ENCODE results near the gene BORCS5. TPM values are rescaled to one million over a fixed set of nuclear protein-coding genes. Genes with fewer than 3 reads are reported as not detected.

BORCS5 gene
- total RNA-seq, 1 donor from 2014 or later: 9.7 TPM

- no peak for DNase-seq (ENCODE audit: low spot score)
- intact Hi-C loops (cut with DNase I): no loop called here
These were observed 89.9 kb downstream of the BORCS5 start for GRCh38 chr12:12446786-12447185.

- intact Hi-C loops (cut with DNase I): no loop called here
- DNase-seq (ENCODE audit: low spot score): no peak
These were observed 90.4 kb downstream of the BORCS5 start for GRCh38 chr12:12447236-12447635.

- intact Hi-C loops (cut with DNase I): no loop called here
- no peak for DNase-seq (ENCODE audit: low spot score)
These were observed 91.0 kb downstream of the BORCS5 start for GRCh38 chr12:12447837-12448236.

DNA sequence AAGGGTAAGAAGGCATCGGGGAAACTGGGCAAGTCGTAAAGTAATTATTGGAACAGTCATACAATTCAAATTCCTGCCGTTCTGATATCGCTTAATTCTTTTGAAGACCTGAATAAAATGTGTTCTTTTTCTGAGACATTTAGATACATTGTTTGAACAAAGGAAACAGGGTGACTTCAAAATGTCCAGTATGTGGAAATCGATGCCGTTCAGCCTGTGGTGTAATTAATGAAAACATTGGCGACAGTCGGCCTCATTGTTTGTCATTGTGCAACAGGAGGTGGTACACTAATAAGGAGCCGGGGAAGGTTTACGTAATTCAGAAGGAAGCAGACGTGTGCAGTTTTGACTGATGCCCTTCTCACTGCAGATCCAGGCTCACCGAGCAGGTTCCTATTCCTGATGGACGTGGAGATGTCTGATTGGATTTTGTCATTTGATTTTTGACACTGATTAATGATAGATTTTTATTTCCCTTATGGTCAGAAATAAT lies 92.7 kb downstream of the BORCS5 start:
- intact Hi-C loops (cut with DNase I): no loop called here
- no peak for DNase-seq (ENCODE audit: low spot score)

GRCh38 chr12:12450043-12450471 lies 93.2 kb downstream of the BORCS5 start:
- DNase-seq (ENCODE audit: low spot score): no peak
- intact Hi-C loops (cut with DNase I): no loop called here

DNA sequence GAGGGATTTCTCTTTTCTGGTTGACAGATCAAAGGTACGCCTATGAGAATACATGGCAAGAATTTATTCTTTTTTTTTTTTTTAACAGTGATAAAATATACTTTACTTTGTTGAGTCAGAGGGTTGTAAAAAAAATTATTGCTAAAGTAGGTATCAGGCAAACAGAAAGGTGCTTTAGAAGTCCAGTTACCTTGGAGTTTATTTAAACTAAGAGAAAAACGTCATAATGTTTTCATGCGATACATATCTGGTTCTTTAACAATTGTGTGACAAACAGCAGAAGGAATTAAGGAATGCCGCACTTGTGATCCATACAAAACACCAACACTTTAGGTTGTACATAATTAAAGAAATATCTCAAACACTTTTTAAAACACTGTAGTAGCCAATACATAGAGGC lies 94.2 kb downstream of the BORCS5 start:
- no peak for DNase-seq (ENCODE audit: low spot score)
- intact Hi-C loops (cut with DNase I): no loop called here

DNA sequence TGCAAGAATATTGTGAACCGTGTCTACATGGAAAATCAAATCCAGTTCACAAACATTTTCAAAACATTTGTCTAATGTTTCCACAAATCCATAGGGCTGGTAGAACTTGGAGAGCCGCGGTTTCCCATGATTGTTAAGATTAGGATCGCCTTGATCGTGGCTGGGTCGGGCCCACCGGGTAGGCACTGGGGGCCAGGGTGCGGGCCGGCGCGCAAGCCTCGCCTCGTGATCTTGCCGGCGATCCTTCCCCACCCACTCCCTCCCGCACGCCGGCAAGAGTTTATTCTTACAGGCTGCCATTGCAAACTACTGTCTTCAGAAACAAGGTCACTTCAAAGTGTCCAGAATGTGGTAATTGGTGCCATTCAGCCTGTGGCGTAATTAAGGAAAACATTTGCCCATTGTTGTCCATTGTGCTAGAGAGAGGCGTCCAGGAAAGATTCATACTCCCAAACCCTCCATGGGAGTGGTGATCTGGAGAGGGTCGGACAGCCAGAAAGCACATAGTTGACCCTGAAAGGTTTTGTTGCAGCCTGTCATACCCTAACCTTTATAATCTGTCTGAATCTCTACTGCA lies 95.5 kb downstream of the BORCS5 start:
- DNase-seq (ENCODE audit: low spot score): no peak
- intact Hi-C loops (cut with DNase I): no loop called here

DNA sequence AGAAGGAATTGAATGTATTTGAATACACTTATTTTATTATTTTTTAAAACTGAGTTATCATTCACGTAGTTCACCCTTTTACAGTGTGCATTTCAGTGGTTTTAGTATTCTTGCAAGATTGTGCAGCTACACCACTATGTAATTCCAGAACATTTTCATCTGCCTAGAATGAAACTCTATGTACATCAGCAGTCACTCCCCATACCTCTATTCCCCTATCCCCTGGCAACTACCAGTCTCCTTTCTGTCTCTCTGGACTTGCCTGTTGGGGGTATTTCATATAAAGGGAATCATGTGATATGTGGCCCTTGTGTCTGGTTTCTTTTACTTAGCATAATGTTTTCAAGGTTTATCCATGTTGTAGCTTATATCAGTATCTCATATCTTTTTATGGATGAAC lies 96.8 kb downstream of the BORCS5 start:
- intact Hi-C loops (cut with DNase I): no loop called here
- no peak for DNase-seq (ENCODE audit: low spot score)

DNA sequence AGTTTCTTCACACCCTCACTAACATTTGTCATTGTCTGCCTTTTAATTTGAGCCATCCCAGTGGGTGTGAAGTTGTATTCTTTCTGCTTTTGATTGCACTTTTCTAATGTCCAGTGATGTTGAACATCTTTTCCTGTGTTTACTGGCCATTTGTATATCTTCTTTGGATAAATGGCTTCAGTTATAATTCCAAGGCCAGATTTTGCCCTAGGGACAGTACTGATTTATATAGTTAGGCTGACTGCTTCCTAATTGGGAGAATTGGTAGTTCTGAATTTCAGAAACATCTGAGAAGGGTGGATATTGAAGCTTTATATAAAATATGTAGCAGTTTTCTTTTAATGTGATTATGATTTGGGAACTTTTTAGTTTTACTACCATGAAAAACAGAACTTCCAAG lies 97.4 kb downstream of the BORCS5 start:
- DNase-seq (ENCODE audit: low spot score): no peak
- intact Hi-C loops (cut with DNase I): no loop called here

DNA sequence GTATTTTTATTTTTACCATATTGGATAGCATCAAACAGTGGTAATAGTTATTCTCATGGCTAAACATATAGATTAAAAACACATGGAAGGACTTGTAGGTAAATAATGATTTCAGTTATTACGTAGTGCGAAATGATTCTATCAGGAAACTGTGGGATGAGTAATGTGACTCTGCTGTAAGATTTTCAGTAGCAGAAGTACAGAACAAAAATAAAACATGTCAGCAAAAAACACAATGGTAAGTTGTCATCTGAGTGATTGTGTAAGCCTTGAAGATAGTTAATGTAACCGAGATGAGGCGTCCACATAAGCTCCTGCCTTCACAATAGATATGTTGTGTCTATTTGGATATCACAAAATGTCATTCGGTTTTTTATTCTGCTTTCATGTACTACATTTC lies 99.8 kb downstream of the BORCS5 start:
- intact Hi-C loops (cut with DNase I): no loop called here
- no peak for DNase-seq (ENCODE audit: low spot score)

GRCh38 chr12:12460935-12461922 lies 104.4 kb downstream of the BORCS5 start:
- intact Hi-C loops (cut with DNase I): no loop called here
- no peak for DNase-seq (ENCODE audit: low spot score)

- DNase-seq (ENCODE audit: low spot score): no peak
- intact Hi-C loops (cut with DNase I): no loop called here
These were observed 105.0 kb downstream of the BORCS5 start for GRCh38 chr12:12461923-12462315.

- intact Hi-C loops (cut with DNase I): no loop called here
- no peak for DNase-seq (ENCODE audit: low spot score)
These were observed 108.6 kb downstream of the BORCS5 start for GRCh38 chr12:12465522-12465921.

- intact Hi-C loops (cut with DNase I): no loop called here
- no peak for DNase-seq (ENCODE audit: low spot score)
These were observed 109.3 kb downstream of the BORCS5 start for GRCh38 chr12:12466157-12466556.

GRCh38 chr12:12467264-12467663 lies 110.4 kb downstream of the BORCS5 start:
- intact Hi-C loops (cut with DNase I): no loop called here
- DNase-seq (ENCODE audit: low spot score): no peak

- intact Hi-C loops (cut with DNase I): no loop called here
- DNase-seq (ENCODE audit: low spot score): no peak
These were observed 110.9 kb downstream of the BORCS5 start for GRCh38 chr12:12467688-12468261.

DNA sequence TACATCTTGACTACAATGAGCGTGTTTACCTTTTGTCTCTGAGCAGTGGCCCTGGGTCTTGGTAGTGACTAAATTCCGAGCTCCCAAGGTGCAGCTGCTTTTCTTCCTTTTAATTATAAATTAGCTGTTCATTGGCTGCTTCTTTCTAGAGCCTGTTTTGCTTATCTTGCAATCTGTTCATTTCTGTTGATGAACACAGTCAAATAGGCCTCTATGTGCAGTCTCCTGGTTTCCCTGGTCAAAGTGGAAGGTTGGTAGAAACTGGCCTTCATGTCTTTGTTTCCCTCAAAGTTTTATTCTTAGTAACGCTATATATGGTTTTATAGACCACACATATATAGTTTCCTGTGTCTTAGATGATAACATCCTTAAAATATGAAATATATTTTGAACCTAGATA lies 111.7 kb downstream of the BORCS5 start:
- intact Hi-C loops (cut with DNase I): no loop called here
- no peak for DNase-seq (ENCODE audit: low spot score)

- DNase-seq (ENCODE audit: low spot score): no peak
- intact Hi-C loops (cut with DNase I): no loop called here
These were observed 112.5 kb downstream of the BORCS5 start for GRCh38 chr12:12469386-12469785.

- intact Hi-C loops (cut with DNase I): no loop called here
- DNase-seq (ENCODE audit: low spot score): no peak
These were observed 114.0 kb downstream of the BORCS5 start for GRCh38 chr12:12470751-12471306.
